WTC11 (cell line): ENCODE results near the gene CARHSP1.

Source experiments
- CDX4 ChIP-seq: fragments of 250-450 bp; sonication (Bioruptor Pico); IDR thresholded peaks from 2 replicates; pipeline ENCODE4 v1.9.0; 2021; ENCODE audit warnings: moderate library complexity, mild to moderate bottlenecking, inconsistent platforms, borderline replicate concordance
- CREB1 ChIP-seq: sonication (generic); formaldehyde crosslinking; IDR thresholded peaks from 2 replicates; pipeline ENCODE4 v1.8.0; 2023; ENCODE audit warnings: mild to moderate bottlenecking, missing genetic modification reagents
- CTCF ChIP-seq: fragments of 200-600 bp; IDR thresholded peaks from 2 replicates; pipeline ENCODE4 v1.8.0; 2022; ENCODE audit warnings: antibody characterized with exemption
- EMX1 ChIP-seq: fragments of 250-450 bp; sonication (Bioruptor Pico); IDR thresholded peaks from 2 replicates; pipeline ENCODE4 v1.8.0; 2021; ENCODE audit warnings: mild to moderate bottlenecking
- NFYB ChIP-seq: sonication (generic); formaldehyde crosslinking; conservative IDR thresholded peaks from 2 replicates; pipeline ENCODE4 v1.8.0; 2022; ENCODE audit warnings: low read depth, missing genetic modification reagents
- NR2C2 ChIP-seq: sonication (generic); formaldehyde crosslinking; IDR thresholded peaks from 2 replicates; pipeline ENCODE4 v1.8.0; 2022; ENCODE audit warnings: mild to moderate bottlenecking, missing genetic modification reagents
- PRRX2 ChIP-seq: fragments of 250-450 bp; sonication (Bioruptor Pico); IDR thresholded peaks from 2 replicates; pipeline ENCODE4 v1.8.0; 2021; ENCODE audit warnings: mild to moderate bottlenecking
- SP1 ChIP-seq: sonication (generic); formaldehyde crosslinking; conservative IDR thresholded peaks from 2 replicates; pipeline ENCODE4 v1.8.1; 2022; ENCODE audit warnings: missing genetic modification reagents

GRCh38 chr16:8819411-8820034 lies 49.3 kb downstream of the CARHSP1 start:
- no peak for TF ChIP-seq EMX1 (CRISPR knock-in tag)
- no peak for TF ChIP-seq CDX4 (CRISPR knock-in tag)
- no peak for TF ChIP-seq CREB1
- TF ChIP-seq NFYB (CRISPR knock-in tag) = no peak
- no peak for TF ChIP-seq SP1
- TF ChIP-seq CTCF = no peak
- no peak for TF ChIP-seq NR2C2 (CRISPR knock-in tag)
- TF ChIP-seq PRRX2 (CRISPR knock-in tag) = no peak
